D721Med (cell line): ENCODE results near the gene ITGB8.
"Not testable (repeated sequence)": the region's sequence is repeated elsewhere in the genome, so short reads cannot be mapped to it uniquely, and the experiment has no call there.

Source experiments
- DNase-seq: peaks from one replicate; pipeline ENCODE4 v3.0.0; 2011; ENCODE audit warnings: low spot score; ENCODE audit not compliant: insufficient read length
- FAIRE-seq: peaks from 2 replicates; lab custom pipeline; 2011; peaks lifted over from hg19 to GRCh38; lab: Jason Lieb, UNC
- TF ChIP-seq, protein P1 (sequence below): IDR thresholded peaks from 2 replicates; pipeline ENCODE4 v1.5.1; 2012; ENCODE audit warnings: mild to moderate bottlenecking, control low read depth; ENCODE audit not compliant: insufficient read depth; ENCODE audit errors: missing control alignments

The ITGB8 gene

DNA sequence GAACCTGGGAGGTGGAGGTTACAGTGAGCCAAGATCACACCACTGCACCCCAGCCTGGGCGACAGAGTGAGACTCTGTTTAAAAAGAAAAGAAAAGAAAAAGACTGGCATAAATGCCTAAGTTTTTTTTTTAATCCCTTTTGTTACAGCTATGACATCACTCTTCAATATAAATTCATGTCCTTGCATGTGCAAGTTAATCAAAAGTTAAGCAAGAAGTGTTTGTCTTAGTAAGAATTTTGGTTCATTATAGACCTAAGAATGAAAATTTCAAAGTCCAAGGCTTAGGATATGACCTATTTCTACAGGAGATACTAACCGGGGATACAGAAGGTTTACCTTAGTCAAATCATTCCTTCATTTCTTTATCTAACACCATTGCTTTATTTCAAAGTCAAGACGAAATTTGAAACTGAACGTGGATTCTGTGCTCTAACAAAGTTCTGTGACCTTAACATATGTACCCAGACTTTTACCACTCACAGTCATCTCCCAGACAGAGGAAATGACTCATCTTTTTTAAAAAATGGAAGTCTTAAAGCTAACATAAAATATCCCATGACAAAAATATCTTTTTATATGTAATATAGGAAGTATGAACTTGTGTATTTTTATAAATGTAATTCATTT, 29.3 kb upstream of the ITGB8 start:
- TF ChIP-seq, protein P1, sequence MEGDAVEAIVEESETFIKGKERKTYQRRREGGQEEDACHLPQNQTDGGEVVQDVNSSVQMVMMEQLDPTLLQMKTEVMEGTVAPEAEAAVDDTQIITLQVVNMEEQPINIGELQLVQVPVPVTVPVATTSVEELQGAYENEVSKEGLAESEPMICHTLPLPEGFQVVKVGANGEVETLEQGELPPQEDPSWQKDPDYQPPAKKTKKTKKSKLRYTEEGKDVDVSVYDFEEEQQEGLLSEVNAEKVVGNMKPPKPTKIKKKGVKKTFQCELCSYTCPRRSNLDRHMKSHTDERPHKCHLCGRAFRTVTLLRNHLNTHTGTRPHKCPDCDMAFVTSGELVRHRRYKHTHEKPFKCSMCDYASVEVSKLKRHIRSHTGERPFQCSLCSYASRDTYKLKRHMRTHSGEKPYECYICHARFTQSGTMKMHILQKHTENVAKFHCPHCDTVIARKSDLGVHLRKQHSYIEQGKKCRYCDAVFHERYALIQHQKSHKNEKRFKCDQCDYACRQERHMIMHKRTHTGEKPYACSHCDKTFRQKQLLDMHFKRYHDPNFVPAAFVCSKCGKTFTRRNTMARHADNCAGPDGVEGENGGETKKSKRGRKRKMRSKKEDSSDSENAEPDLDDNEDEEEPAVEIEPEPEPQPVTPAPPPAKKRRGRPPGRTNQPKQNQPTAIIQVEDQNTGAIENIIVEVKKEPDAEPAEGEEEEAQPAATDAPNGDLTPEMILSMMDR = no peak
- DNase-seq = no peak
- FAIRE-seq = no peak

DNA sequence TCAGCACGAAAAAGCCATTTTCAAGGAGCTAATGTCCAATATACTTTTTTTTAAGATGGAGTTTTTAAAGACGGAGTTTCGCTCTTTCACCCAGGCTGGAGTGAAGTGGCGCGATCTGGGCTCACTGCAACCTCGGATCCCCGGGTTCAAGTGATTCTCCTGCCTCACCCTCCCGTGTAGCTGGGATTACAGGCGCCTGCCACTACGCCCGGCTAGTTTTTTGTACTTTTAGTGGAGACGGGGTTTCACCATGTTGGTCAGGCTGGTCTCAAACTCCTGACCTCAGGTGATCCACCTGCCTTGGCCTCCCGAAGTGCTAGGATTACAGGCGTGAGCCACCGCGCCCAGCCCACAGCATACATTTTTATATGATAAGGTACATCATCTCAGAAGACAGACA, 28.4 kb upstream of the ITGB8 start:
- FAIRE-seq = not testable (repeated sequence)

DNA sequence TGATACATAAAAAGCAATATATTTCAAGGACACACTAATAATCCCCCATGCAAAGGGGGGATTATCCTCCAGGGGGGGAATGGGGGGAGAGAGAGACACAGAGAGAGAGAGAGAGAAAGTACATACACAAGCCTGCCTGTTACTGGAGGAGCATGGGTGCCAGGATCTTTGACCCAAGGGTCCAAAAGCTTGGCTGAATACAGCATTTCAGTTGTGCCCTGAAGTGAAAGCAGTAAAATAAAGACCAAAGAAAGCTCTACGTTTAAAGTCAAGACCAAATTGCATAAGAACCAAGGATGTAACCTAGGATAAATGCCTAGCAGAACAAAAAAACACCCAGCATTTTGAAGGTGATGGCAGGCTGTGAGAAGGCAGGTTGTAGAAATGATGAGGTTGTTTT, 27.8 kb upstream of the ITGB8 start:
- no peak for FAIRE-seq
- TF ChIP-seq, protein P1 = no peak

More for the DNA sequence above, 28.4 kb upstream of the ITGB8 start:
- not testable (repeated sequence) for DNase-seq

DNA sequence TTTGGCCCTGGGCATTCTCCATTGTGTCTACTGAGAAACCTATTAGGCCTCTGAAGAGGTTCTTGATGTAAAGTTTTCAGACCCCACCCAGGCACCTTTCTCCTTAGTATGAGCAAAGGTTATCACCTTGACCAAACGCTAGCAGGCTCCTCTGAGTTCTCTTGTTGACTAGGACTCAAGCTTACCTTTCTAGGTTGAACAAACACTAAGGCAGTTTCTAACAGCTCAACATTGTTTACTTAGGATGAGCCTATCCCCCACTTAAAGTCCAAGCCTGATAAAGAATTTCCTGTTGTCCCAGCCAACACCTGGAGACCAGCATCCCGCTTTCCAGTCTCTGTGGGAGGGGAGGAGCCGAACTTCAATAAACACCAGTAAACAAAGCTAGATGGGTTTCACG, 26.3 kb upstream of the ITGB8 start:
- DNase-seq = no peak
- no peak for FAIRE-seq
- TF ChIP-seq, protein P1 = no peak

More for the DNA sequence above, 27.8 kb upstream of the ITGB8 start:
- no peak for DNase-seq

DNA sequence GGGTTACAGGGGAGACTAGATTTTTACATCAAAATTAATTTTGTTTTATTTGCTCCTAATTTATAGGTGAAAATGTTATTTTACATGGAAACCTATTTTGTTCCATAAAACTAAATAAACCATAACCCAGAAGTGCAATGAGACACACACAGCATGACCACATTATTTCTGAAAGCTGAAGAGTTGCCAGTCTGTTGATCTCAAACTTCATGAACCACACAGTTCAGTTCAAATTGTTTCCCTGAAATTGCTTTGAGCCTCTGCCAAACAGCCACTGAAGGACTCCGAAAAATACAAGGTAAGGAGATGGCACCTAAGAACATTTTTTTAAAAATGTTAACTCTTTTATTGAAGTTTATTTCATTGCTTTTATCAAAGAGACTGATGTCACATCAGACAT, 25.0 kb upstream of the ITGB8 start:
- DNase-seq = no peak
- FAIRE-seq = no peak
- TF ChIP-seq, protein P1 = no peak

DNA sequence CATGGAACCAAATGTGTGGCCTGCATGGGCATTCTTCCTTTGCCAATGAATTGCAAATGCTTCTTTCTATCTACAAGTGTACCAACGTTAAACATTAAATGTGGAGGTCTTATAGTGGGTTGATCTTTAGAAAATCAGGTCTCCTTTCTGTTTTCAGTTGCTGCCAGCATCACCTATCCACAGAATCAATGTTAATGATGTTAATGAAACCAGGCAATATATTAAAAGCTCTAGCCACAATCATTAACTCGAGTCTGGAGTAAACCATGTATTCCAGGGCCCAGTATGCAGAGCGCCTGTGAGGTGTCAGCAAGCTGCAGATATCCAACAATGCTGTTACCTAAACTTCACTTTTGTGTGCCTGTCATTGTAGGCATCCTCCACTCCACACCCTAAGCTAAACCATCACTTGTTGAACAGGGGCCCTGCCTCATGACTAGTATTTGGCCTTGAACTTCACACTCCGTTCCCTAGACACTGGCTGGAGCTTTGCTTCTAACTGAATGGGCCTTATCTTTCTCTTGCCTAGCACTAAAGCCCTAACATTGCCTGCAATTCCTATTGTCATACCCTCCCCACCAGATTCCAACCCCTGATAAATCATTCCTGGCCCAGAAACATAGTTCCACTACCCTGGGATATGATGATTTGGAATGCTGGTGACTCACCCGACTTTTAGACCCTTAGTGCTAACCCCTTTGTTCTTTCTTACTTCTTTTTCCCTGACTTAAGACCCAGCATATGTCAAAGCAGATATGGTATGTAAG, 24.3 kb upstream of the ITGB8 start:
- FAIRE-seq = no peak
- TF ChIP-seq, protein P1 = no peak
- DNase-seq = no peak

DNA sequence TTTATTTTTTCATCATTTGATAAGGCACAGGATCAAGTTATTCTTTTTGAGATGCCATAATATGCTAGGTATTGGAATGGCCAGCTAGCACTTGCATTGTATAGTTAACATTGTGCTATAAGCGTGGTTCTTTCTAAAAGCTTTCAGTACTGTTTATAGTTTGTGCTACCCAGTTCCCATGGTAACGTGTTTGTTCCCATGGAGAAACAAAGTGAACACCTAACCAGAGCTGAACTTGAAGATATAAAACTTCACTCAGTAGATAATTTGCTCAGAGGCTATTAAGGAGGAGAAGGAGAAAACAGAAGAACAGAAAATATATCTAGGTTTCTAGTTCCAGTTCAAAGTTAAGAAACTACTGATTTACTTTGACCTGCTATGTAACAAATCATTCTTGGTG, 23.6 kb upstream of the ITGB8 start:
- no peak for DNase-seq
- TF ChIP-seq, protein P1 = no peak
- FAIRE-seq = no peak
